HG02642 (cell line): ENCODE results near the gene NTF4.
"Not testable (repeated sequence)": the region's sequence is repeated elsewhere in the genome, so short reads cannot be mapped to it uniquely, and the experiment has no call there.

Experiments
- ATAC-seq: cut with Tn5 transposase; IDR thresholded peaks from one replicate; pipeline ENCODE4 v1.9.1; 2021; ENCODE audit warnings: mild to moderate bottlenecking; ENCODE audit not compliant: unreplicated experiment, poor library complexity

NTF4 gene

DNA sequence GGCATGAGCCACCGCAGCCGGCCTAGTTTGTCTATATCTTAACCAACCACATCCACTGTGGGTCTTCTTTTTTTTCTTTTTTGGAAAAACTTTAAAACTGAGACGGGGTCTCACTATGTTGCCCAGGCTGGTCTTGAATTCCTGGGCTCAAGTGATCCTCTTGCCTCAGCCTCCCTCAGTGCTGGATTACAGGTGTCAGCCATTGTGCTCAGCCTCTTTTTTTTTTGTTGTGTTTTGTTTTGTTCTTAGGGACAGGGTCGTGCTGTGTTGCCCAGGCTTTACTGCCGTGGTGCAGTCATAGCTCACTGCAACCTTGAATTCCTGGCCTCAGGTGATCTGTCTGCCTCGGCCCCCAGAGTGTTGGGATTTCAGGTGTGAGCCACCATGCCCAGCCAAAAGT lies 28.1 kb upstream of the NTF4 start:
- ATAC-seq: no peak

GRCh38 chr19:49091391-49092038 lies 26.9 kb upstream of the NTF4 start:
- no peak for ATAC-seq

DNA sequence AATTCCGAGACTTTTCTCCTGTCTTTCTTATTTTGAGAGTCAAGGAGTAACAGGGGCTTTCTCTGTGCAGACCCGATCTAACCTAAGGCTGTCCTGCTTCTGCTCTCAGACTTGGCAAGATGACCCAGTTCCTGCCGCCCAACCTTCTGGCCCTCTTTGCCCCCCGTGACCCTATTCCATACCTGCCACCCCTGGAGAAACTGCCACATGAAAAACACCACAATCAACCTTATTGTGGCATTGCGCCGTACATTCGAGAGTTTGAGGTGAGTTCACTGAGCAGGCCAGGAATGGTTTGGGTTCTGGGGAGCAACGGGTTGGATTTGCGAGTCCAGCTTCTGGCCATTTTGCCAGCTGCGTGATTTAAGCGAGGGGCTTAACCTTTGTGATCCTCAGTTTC lies 21.7 kb upstream of the NTF4 start:
- no peak for ATAC-seq

- ATAC-seq: no peak
Measured at GRCh38 chr19:49085868-49086232, 21.2 kb upstream of the NTF4 start.

DNA sequence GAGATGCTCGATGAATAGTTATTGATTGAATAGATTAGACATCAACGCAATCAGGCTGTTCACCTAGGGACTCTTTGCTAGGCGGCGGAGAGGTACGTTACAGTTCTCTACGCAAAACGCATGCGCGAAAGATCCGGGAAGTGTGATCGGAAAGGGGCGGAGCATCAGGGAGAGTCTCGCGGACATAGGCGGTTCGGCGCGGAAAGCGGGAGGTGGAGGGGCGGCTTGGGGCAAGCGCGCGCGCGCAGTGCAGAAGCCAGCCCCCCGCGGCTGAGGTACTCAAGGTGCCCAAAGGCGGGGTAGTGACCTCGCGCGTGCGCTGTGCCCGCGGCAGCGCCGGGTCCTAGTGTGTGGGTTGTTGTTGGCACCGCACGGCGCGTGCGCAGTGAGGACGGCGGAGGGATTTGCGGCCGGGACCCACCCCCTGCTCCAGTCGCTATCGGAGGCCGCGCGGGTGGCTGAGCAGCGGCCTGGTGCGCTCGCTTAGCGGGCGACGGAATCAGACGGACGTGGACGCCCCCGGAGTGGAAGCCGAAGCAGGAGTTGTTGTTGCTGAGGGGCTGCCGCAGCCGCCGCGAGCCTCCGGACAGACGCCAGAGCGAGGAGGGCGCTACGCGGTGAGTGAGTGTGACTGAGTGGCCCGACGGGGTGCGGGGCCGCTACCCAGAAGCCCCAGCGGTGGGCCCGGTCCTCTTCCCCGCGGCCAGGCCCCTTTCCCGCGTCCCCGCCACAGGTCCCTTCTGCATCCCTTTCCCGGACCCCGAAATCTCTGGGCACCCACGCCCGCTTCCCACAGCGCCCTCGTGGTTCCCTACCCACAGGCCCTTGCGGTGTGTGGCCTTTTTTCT lies 20.6 kb upstream of the NTF4 start, which contains the start of gene SNRNP70:
TSS of gene SNRNP70 (plus strand) at position 432 of the 848 bp plus-strand sequence. CDS start 964 bp downstream, outside the sequence.
- ATAC-seq: peak; percentile 89

DNA sequence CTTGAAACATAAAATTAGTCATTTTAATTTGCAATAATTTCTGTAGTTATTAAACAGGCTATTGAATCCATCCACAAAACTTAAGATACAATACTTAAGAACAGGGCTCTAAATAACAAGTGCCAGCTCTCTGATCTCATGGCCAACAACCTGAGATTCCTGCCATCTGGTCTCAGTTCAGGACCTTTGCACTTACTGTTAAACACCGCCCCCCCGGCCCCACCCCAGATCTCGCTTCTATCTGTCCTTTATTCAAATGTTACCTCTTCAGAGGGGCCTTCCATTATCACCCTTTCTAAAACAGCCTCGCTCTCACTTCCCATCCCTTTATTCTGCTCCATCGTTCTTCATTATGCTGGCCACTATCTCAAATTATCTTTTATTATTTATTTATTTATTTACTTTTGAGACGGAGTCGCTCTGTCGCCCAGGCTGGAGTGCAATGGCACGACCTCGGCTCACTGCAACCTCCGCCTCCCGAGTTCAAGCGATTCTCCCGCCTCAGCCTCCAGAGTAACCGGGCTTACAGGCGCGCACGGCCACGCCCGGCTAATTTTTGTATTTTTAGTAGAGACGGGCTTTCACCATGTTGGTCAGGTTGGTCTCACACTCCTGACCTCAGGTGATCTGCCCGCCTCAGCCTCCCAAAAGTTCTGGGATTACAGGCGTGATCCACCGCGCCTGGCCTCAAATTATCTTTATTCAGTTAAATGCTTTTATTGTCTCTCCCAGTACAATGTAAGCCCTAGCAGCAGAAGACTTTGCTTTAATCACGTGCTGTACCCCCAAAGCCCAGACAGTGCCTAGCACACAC lies 19.8 kb upstream of the NTF4 start:
- ATAC-seq: no peak

GRCh38 chr19:49081273-49081672 lies 16.7 kb upstream of the NTF4 start:
- ATAC-seq: no peak

DNA sequence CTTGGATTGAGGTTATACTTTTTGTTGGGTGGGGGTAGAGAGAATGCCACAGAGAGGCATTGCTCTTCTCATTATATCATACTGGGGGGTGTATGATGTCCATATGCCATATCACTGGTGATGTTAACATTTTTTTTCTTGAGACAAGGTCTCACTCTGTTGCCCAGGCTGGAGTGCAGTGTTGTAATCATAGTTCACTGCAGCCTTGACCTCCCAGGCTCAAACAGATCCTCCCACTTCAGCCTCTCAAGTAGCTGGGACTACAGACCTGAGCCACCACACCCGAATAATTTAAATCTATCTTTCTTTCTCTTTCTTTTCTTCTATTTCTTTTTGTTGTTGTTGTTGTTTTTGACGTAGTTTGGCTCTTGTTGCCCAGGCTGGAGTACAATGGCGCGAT lies 15.8 kb upstream of the NTF4 start:
- ATAC-seq: no peak

GRCh38 chr19:49074869-49075268 lies 10.3 kb upstream of the NTF4 start:
- ATAC-seq: not testable (repeated sequence)

GRCh38 chr19:49073514-49074378 lies 9.1 kb upstream of the NTF4 start:
- no peak for ATAC-seq

DNA sequence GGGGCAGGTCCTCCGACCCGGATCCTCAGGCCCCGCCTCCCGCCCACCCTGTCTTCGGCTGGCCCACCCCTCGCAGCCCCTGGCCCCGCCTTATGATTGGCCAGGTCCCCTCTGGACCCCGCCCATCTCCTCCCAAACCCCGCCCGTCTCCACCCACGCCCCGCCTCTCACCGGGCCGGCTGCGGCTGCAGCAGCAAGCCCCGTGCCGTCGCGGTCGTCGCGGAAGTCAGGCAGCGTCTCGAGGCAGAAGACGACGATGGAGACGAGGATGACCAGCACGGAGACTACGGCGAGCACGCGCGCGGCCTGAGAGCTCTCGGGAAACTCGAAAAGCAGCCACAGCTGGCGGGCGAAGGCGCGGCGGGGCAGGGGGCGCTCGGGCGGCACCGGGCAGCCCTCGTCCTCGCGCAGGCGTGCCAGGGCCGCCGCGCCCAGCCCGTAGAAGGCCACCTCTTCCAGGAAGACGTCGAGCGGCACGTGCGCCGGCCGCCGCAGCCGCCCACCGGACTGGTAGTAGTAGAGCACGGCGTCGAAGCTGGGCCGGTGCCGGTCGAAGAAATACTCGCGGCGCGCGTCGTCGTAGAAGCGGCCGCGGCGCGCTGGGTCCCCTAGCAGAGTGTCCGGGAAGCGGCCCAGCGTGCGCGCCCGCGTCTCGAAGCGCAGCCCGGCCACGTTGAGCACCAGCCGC lies 7.4 kb upstream of the NTF4 start:
- ATAC-seq: no peak

DNA sequence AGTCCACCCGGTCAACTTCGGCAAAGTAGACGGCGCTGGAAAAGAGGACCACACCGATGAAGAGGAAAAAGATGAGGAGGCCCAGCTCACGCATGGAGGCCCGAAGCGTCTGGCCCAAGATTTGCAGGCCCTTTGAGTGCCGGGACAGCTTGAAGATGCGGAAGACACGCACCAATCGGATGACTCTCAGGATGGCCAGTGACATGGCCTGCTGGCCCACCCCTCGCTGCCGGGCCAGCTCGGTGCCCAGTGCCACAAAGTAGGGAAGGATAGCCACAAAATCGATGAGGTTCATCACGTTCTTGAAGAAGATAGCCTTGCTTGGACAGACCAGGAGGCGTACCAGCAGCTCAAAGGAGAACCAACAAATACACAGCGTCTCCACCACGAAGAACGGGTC lies 5.8 kb upstream of the NTF4 start:
- no peak for ATAC-seq

- no peak for ATAC-seq
Measured at GRCh38 chr19:49069026-49069425, 4.4 kb upstream of the NTF4 start.

GRCh38 chr19:49067554-49067953 lies 2.9 kb upstream of the NTF4 start:
- no peak for ATAC-seq

- ATAC-seq: no peak
Measured at GRCh38 chr19:49065905-49066512, 1.4 kb upstream of the NTF4 start.

DNA sequence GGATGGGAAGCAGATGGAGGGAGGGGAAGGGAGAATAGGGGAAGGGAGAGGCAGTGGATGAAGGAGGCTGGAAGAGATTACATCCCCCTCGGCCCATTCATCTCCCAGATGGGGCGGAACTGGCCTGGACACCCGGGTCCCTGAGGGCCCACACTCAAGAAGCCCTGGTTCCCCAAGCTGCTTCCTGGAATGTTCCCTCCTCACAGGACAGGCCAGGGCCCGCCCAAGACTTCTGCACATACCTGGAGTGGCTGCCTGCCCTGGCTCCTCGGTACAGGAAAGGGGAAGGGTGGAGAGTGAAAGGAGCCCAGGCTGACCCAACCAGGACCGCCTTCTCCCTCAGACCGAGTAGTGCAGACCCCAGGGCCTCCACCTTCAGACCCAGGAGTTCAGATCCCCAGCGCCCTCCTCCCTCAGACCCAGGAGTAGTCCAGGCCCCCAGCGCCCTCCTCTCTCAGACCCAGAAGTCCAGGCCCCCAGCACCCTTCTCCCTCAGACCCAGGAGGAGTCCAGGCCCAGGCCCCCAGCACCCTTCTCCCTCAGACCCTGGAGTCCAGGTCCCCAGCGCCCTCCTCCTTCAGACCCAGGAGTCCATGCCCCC lies 489 bp downstream of the NTF4 start:
- no peak for ATAC-seq

GRCh38 chr19:49061445-49061844 lies 3.2 kb downstream of the NTF4 start:
- ATAC-seq: no peak

DNA sequence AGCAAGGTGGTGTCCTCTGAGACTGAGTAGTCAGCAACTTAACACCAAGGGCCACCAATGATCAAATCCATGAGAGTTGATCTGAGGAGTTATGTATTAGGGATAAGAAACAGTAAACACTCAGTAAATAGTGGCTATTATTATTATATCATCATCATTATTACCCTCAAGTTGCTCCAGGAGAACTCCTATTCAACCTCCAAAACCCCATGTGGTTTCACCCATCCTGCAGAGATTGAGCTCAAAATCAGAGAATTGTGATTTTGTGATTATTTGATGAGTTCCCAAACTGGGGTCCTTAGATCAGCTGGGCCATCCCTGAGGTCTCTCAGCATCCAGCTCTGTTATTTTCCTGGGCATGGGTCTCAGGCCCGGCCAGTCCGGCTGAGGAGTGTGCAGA lies 3.6 kb downstream of the NTF4 start:
- ATAC-seq: no peak

DNA sequence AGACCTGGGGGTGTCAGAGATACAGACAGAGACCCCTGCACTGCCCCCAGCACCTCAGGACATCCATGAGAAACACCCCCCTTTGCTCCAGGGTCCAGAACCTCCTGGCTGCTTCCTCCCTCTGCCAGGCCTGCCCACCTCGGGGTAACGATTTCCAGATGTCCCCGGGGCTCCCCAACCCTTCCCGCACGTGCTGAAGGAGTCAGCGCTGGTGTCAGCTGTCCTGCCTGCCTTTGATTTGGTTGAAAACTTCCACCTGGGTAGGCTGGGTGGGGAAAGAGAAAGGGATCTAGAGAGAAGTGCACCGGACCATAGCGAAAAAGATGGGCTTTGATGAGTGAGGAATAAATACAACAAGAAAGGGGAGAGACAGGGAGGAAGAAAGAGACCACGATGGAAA lies 5.6 kb downstream of the NTF4 start:
- ATAC-seq: no peak
